ENCODE measurements around the gene UPB1.

DNA sequence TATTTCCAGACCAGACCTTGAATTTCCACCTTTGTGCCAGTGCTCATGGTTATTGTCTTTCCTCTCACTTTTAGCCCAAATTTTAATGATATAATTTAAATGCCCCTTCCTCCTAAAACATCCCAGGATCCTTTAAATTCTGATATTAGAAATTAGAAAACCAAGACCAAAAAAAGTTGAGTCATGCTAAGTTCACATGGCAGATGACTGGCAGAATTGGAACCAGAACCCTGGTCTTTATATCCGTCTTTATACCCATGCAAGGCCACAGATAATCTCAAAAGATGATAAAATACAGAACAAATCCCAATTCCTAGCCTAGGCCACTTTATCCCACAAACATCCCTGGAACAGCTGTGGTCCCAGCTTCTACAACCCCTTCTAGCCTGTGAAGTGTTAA, 41.3 kb upstream of the UPB1 start:
- TF ChIP-seq, protein P1, sequence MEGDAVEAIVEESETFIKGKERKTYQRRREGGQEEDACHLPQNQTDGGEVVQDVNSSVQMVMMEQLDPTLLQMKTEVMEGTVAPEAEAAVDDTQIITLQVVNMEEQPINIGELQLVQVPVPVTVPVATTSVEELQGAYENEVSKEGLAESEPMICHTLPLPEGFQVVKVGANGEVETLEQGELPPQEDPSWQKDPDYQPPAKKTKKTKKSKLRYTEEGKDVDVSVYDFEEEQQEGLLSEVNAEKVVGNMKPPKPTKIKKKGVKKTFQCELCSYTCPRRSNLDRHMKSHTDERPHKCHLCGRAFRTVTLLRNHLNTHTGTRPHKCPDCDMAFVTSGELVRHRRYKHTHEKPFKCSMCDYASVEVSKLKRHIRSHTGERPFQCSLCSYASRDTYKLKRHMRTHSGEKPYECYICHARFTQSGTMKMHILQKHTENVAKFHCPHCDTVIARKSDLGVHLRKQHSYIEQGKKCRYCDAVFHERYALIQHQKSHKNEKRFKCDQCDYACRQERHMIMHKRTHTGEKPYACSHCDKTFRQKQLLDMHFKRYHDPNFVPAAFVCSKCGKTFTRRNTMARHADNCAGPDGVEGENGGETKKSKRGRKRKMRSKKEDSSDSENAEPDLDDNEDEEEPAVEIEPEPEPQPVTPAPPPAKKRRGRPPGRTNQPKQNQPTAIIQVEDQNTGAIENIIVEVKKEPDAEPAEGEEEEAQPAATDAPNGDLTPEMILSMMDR (IDR thresholded peaks at IDR 0.05): no peak
- no peak for TF ChIP-seq EP300 (IDR thresholded peaks at IDR 0.05)
- no peak for TF ChIP-seq POLR2A (IDR thresholded peaks at IDR 0.05)
- no peak for TF ChIP-seq POLR2AphosphoS5 (IDR thresholded peaks at IDR 0.05)

Measured in sigmoid colon (tissue), 4 donors.